Measurements from ENCODE around the gene EMCN. TPM values are rescaled to one million over a fixed set of nuclear protein-coding genes. Genes with fewer than 3 reads are reported as not detected.

EMCN gene
- total and polyA plus RNA-seq, 9 of the 15 experiments (the other 6 are each of a cell fraction or from before 2014, with no cell fraction given) = not detected

DNA sequence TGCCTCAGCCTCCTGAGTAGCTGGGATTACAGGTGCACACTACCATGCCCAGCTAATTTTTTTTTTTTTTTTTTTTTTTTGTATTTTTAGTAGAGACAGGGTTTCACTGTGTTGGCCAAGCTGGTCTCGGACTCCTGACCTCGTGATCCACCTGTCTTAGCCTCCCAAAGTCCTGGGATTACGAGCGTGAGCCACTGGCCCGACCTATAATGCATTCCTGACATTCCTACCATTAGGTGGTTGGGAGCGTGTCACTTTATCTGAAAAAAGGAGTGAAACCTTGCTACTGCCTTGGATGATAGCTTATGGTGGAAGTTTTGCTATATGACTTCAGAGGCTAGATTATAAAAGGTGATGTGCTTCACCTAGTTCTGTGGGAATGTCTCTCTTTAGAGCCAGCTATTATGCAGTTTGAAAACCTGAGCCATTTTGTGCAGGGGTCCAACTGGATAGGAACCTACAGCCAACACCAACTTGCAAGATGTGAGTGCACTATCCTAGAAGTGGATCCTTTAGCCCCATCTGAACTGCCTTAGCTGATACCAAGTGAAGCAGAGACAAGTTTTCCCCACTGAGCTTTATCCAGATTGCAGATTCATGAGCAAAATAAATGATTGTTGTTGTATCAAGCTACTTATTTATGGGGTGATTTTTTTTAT is 29.8 kb upstream of the EMCN start:
- no peak for FAIRE-seq
- Histone ChIP-seq H2AFZ (ENCODE audit: low read depth, low read length) (no peak overlapping the region), H3K4me3 (no peak overlapping the region), H4K20me1 (replicated peaks; ENCODE audit: control insufficient read depth, insufficient read depth, low read length) (no peaks in the 10 kb centered on the region), H3K27me3 (ENCODE audit: control insufficient read depth in 2 of 2, insufficient read depth in 2 of 2, low read length in 2 of 2) (no peaks in the 10 kb centered on the region), H3K27ac (ENCODE audit: extremely low read depth, low read depth, low read length) (no peak overlapping the region), H3K9me1 (ENCODE audit: control insufficient read depth, insufficient read depth, low read length) (no peaks in the 10 kb centered on the region), H3K4me1 (replicated peaks in 1 of 2; ENCODE audit: control insufficient read depth in 2 of 2, insufficient read depth in 2 of 2, low read length in 2 of 2) (no peaks in the 10 kb centered on the region), H3K9me3 (replicated peaks; ENCODE audit: control insufficient read depth, insufficient read depth, low read depth, low read length) (no peaks in the 10 kb centered on the region; the same call in 1 of the 2 replicates), H3K4me2 (ENCODE audit: insufficient read depth, low read length) (no peak overlapping the region), H3K36me3 (ENCODE audit: control insufficient read depth, insufficient read depth, low read length) (no peaks in the 10 kb centered on the region), H3K79me2 (ENCODE audit: control insufficient read depth, insufficient read depth, low read length) (no peaks in the 10 kb centered on the region), H3K9ac (ENCODE audit: insufficient read depth in 1 of 2, low read depth in 2 of 2, low read length in 2 of 2) (no peak overlapping the region)
- ATAC-seq = no peak
- TF ChIP-seq ZNF766 (CRISPR knock-in tag; conservative IDR thresholded peaks at IDR 0.05) (no peak), CREB3 (tag; conservative IDR thresholded peaks at IDR 0.05; ENCODE audit: low read depth) (no peak), RB1 (IDR thresholded peaks at IDR 0.05; ENCODE audit: low read depth) (no peak), TAF9B (IDR thresholded peaks at IDR 0.05; ENCODE audit: partially characterized antibody) (no peak), EP400 (IDR thresholded peaks at IDR 0.05) (no peak)
- TF ChIP-seq, protein P1, sequence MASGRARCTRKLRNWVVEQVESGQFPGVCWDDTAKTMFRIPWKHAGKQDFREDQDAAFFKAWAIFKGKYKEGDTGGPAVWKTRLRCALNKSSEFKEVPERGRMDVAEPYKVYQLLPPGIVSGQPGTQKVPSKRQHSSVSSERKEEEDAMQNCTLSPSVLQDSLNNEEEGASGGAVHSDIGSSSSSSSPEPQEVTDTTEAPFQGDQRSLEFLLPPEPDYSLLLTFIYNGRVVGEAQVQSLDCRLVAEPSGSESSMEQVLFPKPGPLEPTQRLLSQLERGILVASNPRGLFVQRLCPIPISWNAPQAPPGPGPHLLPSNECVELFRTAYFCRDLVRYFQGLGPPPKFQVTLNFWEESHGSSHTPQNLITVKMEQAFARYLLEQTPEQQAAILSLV (tag; IDR thresholded peaks at IDR 0.05) = no peak
- BruUV-seq (replicated peaks) = no TSS peak
- 2% methylated on average over 6 of the region's 6 CpGs for WGBS (ENCODE audit: insufficient coverage, low coverage, missing lambda C conversion rate)
- intact Hi-C loops (cut with micrococcal nuclease) (no loop called here), in situ Hi-C loops (cut with MboI) (no loop called here)
- CTCF ChIA-PET (ENCODE audit: low intra/inter-chr PET ratio) = no interaction called here
- POLR2A ChIA-PET = no interaction called here
- no peak for DNase-seq (ENCODE audit: extremely low read depth in 1 of 4, low spot score in 3 of 4)

Measured in K562 (cell line).